GM23248 (cell line): ENCODE measurements around the gene MT1G.

Experiments
- EZH2 ChIP-seq: fragments of 200-600 bp; sonication (generic); IDR thresholded peaks from 2 replicates; pipeline ENCODE4 v1.6.1; 2018; ENCODE audit warnings: antibody characterized with exemption, mild to moderate bottlenecking; ENCODE audit not compliant: insufficient read depth, poor library complexity, severe bottlenecking
- EZH2phosphoT487 ChIP-seq: fragments of 200-600 bp; sonication (generic); IDR thresholded peaks from 2 replicates; pipeline ENCODE4 v1.6.1; 2018; ENCODE audit warnings: antibody characterized with exemption, moderate library complexity, mild to moderate bottlenecking, low read depth; ENCODE audit not compliant: insufficient read depth

DNA sequence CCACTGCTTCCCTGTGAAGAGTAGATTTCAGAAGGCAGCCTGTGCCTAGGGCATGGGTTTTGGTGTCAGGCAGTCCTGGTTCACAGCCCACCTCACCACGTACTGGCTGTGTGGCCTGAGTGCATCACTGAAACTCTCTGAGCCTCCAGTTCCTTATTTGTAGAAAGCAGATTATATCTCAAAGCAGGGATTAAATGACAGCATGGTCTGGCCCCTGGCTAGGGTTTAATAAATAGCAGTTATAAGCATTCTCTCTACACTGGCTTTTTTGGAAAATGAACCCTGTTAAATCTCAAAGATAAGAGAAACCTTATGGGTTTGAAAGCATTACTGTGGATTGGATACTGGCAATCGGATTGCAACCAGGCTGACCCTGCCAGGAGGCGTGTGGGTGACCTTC is 38.3 kb downstream of the MT1G start:
- no peak for TF ChIP-seq EZH2phosphoT487
- TF ChIP-seq EZH2: no peak
